Islet precursor cell (in vitro differentiated cells): Measurements from ENCODE around the gene SH3D19.

Experiments used
- DNase-seq: peaks from one replicate; pipeline ENCODE4 v3.0.0-alpha.2; 2018

SH3D19 gene

GRCh38 chr4:151227731-151228130, 97.7 kb downstream of the SH3D19 start:
- peak; percentile 58 for DNase-seq

- no peak for DNase-seq
Measured at GRCh38 chr4:151227172-151227571, 98.2 kb downstream of the SH3D19 start.

DNA sequence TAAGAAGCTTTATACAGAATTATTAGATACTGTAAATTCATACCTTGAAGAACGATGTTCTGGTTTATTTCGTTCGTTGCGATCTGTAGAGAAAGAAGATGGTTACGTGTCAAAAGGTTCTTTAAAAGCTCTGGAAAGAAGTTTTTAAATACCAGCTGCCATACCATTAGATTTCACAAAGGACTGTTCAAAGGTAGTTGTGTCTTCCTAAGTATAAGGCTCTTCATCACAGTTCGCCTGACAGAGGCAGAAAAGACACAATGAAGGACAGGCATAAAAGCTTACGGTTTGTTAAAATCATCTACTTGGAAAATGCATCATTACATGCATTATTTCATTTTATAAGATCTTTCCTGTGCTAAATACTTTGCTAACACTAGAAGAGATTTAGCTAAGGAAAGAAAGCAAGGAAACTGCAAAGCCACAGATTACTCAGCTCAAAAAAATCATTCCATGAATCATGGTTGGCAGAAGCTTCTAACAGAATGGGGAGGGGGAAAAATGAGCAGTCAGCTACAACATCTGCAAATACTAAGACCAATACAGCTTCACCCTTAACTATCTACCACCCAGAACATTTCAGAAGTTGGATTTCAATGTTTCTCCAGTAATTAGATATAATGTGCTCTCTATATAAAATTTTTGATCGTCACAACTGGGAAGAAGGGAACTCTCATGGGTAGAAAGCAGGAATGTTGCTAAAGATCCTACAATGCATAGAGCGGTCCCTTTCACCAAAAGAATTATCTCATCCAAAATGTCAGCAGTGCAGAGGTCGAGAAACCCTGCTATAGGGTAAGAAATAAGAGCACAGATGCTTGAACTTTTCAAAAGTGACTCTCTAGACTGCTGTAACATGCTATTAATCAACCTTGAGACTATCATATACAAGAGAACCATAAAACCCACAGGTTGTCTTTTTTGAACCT, 99.1 kb downstream of the SH3D19 start:
- DNase-seq: no peak

- no peak for DNase-seq
Measured at GRCh38 chr4:151223465-151223864, 101.9 kb downstream of the SH3D19 start.

DNA sequence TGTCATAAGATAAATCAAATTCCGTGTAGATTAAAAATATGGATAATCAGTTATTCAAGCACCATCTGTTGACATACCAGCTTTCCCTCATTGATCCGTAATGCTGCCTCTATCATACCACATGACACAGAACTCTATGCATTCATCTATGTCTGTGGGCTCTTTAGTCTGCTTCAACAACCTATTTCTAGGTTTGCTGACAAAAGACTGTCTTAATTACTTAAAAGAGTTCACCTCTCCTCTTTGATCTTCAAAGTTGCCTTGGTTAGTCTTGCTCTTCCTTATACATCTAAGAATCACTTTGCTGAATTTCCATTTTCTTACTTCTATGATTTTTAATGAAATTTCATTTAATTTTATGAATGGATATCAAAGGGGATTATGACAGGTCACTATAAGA, 105.5 kb downstream of the SH3D19 start:
- DNase-seq: no peak

DNA sequence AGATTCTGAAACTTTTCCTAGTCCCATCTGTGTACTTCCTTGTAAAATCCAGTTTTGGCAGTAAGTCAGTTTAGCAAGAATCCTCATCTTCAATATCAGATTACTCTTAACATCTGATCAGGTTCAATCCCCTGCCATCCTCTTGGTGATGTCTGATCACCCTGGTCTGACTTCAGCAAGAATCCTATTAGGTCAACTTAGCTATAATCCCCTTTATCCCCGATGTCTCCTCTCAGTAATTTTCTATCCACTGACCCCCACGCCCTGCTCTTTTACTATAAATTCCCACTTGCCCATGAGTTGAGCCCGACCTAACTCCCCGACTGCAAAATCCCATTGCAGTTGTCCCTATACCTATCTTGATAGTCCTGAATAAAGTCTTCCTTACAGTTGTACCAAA, 106.3 kb downstream of the SH3D19 start:
- no peak for DNase-seq

GRCh38 chr4:151218343-151218742, 107.1 kb downstream of the SH3D19 start:
- no peak for DNase-seq

DNA sequence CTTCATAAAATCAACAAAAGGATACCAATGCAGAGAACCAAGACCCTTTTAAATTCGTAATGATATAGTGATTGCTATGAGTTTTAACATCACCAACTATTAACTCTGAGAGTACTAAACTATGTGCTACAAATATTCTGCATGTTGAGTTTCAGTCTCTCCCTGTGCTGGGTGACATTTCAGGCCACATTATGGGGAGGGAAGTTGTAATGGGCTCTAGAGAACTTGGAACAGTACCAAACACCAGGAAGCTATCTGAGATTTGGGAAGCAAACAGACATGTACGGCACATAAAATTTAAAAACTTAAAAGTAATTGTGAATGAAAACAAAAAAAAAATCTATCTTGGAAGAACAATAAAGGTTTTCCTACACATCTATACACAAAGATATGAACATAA, 108.1 kb downstream of the SH3D19 start:
- DNase-seq: no peak

DNA sequence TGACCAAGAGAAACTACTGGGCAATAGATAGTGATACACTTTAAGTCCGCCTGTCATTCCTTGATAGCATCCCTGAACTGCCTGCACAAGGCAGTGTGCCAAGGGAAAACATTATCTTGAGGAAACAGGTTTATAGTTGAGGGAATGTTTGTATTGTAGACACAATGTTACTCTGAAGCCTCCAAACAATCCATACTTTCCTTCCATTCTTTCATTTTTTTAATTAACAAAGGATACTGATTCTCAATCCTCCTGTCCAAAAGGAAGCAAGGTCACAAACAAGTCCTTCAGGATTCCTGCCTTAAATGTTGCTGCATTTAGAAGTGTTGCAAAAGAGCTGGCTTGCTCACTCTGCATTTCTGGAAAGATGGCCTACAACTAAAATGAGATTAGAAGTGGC, 110.1 kb downstream of the SH3D19 start:
- no peak for DNase-seq

DNA sequence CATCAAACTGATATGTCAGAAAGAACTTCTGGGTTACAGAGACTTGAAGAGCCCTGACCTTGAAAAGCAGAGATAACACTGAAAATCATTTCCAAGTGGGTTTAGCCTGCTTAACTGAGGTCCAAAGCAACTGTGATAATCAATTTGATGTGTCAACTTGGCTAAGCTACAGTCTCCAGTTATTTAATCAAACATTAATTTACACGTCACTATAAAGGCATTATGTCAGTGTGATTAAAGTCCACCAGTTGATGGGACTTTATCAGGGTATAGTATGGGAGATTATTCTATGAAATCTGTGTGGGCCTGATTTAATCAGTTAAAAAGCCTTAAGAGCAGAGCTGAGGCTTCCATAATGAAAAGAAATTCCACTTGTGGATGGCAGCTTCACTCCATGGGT, 117.5 kb downstream of the SH3D19 start:
- no peak for DNase-seq

DNA sequence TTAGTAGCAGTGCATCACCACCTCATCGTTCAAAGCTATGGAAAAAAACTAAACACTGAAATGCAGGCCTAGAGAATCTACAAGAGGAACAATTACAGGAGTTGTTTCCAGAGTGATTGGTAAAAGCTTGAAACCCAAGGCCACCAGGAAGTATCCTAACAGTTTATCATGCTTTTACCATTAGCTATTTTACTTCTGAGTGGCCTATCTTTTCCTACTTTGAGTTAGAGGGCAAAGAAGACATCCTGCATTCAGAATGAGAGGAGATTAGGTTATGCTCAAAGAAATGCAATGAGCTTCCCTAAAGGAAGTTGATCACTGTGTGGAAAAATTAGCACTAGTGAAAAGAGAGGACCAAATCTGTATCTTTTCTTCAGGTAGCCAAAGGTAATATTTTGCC, 118.2 kb downstream of the SH3D19 start:
- no peak for DNase-seq

GRCh38 chr4:151206241-151207005, 119.0 kb downstream of the SH3D19 start:
- DNase-seq: no peak

DNA sequence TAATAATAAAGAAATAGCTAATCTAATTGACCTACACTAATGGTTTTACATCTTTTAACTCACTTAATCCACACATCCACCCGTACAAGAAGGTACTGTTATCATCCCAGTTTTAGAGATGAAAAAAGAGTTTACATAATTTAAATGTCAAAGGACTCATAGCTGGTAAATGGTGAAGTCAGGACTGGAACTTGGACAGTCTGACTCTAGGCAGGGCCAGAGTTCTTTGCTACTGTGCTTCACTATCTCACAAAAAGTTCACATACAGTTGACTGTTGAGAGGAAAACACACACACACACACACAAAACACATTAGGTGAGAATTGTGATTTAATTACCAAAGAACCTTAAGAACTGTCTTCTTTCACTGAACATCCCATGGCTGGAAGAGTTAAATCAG, 119.7 kb downstream of the SH3D19 start:
- DNase-seq: no peak

- DNase-seq: peak; percentile 65
Measured at GRCh38 chr4:151204925-151205524, 120.4 kb downstream of the SH3D19 start.

DNA sequence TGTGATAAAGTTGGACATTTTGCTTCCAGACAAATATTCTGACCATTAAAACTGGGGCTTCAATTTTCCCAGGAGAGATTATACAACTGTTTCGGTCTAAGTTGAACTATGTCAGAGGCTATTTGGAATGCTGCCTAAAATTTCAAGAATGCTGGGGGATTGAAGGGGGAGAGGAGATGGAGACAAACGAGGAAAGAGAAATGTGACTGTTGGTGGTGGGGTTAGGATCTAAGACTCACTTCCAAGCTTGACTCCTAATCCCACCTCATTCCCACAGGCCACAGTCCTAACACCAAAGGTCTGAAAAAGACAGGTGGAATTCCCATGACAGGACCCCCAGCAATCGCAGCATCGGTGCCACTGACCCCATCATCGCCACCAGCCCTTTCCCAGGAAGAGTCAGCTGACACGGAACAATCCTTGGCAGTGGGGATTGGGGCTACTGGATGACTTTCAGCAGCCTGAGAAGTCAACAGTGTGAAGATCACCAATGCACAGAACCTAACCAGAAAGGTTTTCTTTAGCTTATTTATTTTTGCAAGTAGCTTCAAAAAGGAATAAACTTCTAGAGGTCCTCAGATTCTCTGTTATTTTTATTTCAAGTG, 122.5 kb downstream of the SH3D19 start:
- DNase-seq: peak; percentile 53

GRCh38 chr4:151202381-151202780, 123.0 kb downstream of the SH3D19 start:
- DNase-seq: no peak

- no peak for DNase-seq
Measured at GRCh38 chr4:151199319-151200190, 125.8 kb downstream of the SH3D19 start.

GRCh38 chr4:151198748-151199147, 126.7 kb downstream of the SH3D19 start:
- no peak for DNase-seq

DNA sequence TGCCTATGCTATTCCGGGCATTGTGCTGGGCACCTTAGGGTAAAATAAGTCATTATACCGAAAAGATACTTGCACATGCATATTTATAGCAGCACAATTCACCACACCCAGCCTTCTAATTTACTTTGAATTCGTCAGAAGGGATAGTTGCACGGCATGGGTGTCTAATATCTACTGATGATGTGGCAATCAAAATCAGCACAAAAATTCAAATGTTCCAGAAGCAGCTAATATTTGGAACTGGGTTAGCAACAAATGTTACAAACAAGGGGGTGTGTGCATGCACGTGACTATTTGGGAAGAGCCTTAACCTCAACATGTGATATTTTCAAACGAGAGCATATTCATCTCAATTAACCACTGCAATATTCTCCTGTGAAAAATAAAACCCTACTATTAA, 128.2 kb downstream of the SH3D19 start:
- DNase-seq: no peak

DNA sequence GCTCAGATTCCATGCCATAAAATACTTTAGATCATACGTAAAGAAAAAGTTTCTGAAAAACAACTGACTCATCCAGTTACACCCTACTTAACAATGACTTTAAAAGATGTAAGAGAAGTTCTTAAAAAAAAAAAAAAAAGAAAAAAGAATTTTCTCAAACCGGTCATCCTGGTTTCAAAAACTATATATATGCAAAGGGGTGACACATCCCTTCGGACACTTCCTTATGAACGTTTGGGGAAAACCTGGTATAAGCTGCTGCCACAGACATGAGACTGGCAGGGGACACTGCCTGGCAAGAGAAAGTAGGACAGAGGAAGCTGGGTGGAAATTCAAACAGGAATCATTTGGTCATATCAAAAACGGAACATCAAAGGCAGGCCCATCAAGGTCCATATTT, 129.6 kb downstream of the SH3D19 start:
- no peak for DNase-seq

DNA sequence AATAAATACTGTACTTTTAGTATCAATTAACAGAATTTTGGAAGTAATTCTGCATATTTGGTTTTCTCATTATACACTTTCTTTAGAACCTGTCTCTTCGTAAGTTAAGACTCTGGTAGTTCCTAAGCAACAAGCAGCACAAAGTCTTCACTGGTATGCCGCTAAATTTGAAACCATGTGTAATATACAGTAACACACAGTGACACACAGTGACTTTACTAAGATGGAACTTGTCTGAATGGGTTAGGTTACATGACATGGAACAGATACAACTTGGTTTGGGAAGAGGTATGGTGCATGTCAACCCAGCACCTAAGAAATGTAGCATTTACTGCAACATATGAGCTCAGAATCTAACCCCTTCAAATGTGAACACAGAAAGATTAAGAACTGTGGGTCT, 132.0 kb downstream of the SH3D19 start:
- DNase-seq: no peak

DNA sequence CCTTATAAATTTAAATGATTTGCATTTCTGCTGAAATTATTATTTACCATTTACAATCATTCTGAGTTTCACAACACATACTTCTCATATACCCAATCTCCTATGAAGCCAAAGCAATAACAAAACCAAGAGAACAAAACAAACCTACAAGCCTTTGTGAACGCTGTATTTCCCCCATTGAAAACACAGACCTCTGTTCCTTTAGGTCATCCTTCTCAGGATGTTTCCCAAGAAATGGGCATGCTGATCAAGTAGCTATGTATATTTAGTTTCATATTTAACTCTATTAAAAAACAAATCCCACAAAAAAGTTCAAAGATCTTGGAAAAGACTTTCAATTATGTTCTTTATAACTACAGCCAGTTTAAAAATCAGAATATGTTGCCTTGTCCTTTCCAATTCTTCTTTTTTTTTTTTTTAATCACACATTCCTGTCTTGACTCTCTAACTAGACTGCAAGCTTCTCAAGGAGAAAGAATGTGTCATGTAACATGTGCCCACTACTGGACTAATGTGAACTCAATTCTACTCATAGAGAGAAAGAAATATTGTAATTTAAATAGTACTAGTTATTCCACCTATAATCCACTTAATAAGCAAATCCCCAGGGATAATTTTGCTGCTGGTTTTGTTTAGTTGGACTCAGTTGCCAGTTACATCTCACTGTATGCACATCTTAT, 132.7 kb downstream of the SH3D19 start:
- DNase-seq: no peak
